NCI-H748 (cell line): ENCODE results near the gene CAMSAP2.
"Not testable (repeated sequence)": the region's sequence is repeated elsewhere in the genome, so short reads cannot be mapped to it uniquely, and the experiment has no call there.

Experiments
- DNase-seq: peaks from one replicate; lab custom pipeline; 2025; ENCODE audit not compliant: unreplicated experiment; lab: John Stamatoyannopoulos, UW

Gene CAMSAP2

DNA sequence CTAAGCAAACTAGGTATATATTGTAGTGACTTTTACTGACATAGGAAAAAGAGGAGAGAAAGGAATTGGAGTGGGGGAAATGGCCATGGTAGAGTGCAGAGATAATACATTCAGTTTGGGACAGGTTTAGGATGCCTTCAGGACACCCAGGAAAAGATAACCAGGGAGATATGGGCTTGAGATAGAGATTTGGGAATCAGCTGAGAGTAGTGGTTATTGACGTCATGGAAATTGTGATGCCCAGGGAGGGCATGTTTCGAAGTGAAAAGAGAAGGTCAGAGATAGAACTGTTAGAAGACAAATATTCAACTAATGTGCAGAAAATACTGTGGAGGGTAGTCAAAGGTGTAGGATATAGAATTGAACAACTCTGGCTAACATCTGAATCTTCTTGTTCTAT is 40.6 kb downstream of the CAMSAP2 start:
- DNase-seq: no peak

DNA sequence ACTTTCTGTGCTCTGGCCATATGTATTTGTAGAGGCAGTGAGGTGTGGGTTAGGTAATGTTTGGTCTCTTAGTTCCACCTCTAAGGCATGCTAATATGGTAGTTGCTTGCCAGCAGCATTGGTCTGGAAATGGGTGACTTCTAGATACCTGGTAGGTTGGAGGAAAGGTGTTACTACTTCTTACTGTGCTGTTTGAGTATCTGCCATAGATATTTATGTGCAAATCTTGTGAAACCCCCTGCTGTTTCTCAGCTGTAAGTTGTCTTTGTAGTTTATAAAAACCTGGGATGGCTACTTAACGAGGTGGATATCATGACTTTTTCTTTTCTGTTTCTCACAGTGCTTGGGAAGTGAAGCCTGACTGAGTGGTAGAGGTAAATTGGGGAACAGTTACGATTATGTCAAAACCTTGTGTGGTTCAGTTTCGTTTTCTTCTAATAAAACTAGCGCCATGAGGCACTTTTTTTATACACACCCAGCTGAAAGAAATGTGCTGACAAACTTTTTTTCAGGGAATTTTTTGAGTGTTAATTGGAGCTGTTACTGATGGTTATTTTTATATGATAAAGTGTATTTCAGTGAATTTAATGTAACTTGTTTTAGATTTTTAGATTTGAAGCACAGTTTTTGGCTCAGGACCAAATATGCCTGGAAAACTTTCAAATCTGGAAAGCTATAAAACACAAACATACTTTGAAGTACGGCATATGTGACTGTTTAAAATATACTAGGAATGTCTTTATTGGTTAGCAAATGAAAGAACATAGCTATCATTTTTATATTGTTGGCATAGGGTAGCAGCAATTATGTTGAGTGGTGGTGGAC is 42.1 kb downstream of the CAMSAP2 start:
- no peak for DNase-seq

DNA sequence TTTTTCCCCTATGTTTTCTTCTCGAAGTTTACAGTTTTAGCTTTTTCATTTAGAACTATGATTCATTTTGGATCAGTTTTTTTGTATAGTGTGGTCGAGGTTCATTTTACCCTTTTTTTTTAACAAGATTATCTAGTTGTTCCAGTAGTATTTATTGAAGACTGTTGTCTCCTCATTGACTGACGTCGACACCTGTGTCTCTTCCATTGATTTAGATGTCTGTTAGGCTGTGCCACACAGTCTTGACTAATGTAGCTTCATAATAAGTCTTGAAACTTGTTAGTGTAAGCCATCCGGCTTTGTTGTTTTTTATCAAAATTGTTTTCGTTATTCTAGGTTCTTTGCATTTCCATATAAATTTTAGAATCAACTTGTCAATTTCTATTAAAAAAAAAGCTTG is 45.2 kb downstream of the CAMSAP2 start:
- DNase-seq: no peak

DNA sequence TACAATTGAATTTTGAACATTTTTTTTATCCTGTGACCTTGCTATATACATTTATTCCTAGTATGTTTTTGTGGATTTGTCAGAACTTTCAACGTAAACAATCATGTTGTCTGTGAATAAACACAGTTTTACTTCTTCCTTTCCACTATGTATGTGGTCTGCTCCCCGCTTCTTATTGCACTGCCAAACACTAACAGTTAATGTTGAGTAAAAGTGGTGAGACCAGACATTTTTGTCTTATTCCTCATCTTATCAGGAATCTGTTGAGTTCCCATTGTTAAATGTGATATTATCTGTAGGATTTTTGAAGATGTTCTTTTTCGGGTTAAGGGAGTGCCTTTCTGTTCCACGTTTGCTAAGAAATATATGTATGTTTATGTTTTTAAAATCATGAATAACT is 45.9 kb downstream of the CAMSAP2 start:
- no peak for DNase-seq

DNA sequence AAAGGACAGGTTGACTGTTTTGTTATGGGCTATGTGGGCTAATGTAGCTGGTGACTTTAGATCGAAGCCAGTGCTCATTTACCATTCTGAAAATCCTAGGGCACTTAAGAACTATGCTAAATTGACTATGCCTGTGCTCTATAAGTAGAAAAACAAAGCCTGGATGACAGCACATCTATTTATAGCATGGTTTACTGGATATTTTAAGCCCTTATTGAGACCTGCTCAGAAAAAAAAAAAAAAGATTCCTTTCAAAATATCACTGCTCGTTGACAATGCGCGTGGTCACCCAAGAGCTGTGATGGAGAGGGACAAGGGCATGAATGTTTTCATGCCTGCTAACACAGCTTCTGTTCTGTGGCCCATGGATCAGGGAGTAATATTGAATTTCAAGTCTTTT is 48.1 kb downstream of the CAMSAP2 start:
- DNase-seq: no peak

DNA sequence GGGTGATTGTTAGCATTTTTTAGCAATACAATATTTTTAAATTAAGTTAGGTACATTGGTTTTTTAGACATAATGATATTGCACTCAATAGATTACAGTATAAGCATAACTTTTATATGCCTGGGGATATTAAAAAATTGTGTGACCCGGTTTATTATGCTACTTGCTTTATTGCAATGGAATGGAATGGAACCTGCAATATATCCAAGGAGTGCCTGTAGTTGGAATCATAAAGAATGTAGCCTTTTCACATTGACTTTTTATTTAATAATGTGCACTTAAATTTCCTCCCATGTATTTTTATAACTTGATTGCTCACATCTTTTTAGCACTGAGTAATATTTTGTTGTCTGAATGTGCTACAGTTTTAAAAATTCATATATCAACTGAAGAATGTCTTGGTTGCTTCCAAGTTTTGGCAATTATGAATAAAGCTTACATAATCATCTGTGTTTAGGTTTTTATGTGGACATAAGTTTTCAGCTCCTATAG is 49.2 kb downstream of the CAMSAP2 start:
- DNase-seq: no peak

DNA sequence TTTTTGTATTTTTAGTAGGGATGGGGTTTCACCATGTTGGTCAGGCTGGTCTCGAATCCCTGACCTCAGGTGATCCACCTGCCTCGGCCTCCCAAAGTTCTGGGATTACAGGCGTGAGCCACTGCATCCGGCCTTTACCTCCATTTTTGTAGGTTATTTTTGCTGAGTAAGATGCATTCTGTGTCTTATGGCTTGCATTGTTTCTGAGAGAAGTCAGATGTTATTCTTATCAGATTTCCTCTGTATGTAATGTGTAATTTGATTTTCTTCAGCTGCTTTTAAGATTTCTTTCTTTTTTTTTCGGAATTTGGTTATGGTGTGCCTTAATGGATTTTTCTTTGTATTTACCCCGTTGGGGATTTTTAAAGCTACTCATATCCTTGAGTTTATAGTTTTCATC is 52.3 kb downstream of the CAMSAP2 start:
- not testable (repeated sequence) for DNase-seq

DNA sequence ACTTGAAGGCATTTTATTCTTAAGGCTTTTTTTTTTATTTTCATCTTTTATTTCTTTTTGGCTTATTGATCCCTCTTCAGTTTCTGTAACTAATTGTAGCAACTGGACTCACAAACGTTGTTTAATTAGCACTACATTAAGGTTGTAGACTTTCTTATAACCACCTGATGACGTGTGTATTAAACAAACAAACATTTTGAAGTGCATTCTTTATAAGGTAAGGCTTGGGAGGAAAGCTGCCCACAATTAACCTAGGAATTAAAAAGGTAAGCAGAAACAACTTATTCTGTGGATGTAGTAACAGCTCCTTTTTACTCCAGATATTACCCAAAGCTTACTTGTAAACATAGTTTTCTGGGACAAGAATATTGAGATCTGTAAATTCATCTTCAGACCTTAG is 55.0 kb downstream of the CAMSAP2 start:
- no peak for DNase-seq

DNA sequence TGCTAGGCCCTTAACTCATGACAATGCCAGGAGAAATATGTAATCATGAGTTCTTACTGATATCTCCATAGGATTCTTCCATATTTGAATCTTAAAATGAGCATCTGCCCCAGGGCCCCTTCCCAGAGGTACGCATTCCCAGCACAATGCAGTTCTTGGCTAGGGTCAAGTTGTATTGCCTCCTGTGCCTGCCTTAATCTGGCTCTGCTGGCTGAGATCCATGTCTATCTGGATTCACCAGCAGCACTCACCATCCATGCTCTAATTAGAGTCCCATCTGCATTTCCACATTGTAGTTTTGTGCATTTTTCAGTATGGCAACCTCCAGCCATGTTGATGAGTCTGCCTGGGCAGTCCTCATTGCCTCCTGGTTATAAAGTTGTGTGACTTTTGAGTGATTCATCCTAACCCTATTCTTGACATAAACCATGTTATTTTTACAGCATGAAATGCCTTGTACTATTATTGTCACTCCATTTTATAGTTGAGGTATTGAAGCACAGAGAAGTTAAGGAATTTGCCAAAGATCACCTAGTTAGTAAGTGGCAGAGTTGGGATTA is 55.9 kb downstream of the CAMSAP2 start:
- DNase-seq: no peak

DNA sequence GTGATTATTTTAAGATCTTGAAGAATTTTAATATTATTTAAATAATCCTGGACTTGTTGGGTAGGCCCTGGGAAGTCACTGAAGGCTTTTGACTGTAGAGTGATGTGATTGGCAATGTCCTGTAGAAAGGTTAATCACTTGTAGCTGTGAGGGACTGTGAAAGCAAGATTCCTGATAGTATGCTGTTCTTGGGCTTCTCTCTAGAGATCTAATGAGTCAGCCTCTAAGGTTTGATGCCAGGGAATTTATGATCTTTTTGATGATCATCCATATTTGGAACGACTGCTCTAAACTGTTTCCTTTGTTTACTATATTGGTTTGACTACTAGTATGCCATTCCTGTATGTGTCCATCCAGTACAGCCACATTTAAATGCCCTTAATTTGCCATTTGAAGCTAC is 56.5 kb downstream of the CAMSAP2 start:
- DNase-seq: no peak

DNA sequence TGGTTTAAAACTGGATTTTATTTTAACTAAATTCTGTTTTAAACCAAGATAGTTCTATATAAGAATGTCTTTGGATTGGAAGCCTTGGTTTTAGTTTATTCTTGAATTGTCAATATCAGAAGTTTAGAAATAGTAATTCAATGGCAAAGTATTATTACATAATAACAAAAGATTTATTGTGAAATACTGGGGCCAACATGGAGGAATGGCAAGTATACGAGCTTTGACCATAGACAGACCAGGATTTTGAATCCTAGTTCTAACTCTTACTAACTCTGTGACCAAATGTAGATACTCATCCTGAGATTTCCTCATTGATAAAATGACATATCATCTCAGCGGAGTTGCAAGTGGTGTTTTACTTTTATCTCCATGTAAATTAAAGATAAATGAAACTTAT is 63.3 kb downstream of the CAMSAP2 start:
- no peak for DNase-seq

DNA sequence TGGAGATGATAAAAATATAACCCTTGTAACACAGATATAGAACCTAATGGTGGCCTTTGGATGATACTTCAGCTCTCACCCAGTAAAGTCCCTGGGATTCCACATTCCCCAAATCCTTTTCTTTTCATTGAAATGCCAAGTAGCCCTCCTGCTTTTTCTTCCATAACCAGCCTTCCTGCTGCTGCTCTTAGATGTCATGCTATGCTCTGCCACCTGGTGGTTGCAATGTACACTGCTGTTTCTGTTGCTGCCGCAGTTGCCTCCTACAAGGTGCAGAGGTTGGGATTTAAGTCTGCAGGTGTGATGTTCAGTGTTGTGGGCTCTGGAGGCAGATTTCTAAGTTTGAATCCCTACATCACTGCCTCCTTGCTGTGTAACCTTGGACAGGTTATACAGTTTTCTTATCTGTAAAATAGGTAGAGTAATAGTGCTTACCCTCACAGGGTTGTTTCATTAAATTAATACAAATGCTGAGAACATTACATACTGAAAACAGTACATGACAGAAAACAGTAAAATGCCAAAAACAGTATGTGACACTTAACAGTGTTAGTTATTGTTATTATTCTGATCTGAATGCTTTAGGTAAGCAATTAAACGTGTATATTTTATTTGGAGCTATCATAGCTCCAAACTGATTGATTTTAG is 64.3 kb downstream of the CAMSAP2 start:
- peak; percentile 73 for DNase-seq

DNA sequence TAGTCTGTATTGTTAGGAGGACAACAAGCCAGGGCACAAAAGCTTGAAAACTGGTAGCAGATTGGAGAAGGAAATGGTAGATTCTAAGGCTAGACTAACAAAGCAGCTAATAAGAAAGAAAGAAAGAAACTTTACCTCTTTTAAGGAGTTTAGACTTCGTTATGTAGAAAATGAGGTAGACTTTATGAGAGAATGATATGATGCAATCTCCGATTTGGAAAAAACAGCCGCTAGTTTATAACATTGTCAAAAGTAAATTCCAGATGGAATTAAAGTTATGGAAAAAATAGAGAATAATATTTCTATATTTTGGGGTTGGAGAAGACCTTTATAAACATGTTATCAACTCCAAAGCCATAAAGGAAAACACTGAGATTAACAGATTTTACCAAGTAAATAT is 67.0 kb downstream of the CAMSAP2 start:
- DNase-seq: no peak

DNA sequence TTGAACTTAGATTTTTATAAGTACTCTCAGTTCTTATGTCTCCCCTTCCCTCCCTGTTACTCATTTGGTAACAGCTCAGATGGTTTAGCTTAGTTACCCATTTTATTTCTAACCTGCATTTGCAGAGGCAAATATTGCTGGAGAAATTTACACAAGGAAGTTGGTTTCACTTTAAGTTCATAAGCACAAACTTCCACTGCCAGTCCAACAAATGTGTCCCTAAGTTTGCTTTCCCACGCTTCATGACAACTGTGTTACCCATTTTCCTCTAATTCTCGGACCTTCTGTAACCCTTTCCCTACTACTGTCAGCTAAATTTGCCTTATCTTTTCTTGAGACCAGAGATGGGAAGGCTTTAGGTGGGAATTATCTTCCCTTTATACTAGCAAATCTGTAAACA is 70.2 kb downstream of the CAMSAP2 start:
- DNase-seq: no peak

DNA sequence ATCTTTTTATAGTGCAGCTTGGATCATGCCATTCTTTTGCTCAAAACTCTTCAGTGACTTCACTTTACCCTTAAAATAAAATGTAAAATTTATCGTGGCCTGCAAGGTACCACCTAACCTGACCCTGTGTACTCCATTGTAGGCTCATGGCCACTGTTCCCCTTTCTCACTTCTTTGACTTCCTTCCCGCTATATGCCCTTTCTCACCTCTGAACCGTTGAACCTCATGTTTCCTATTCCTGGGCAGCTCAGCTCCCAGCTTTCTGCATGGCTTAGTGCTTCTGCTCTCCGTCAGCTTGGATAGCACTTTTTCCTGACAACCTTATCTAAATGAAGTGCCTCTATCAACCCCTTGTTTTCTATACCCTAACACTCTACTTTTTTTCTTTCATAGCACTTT is 73.0 kb downstream of the CAMSAP2 start:
- no peak for DNase-seq

DNA sequence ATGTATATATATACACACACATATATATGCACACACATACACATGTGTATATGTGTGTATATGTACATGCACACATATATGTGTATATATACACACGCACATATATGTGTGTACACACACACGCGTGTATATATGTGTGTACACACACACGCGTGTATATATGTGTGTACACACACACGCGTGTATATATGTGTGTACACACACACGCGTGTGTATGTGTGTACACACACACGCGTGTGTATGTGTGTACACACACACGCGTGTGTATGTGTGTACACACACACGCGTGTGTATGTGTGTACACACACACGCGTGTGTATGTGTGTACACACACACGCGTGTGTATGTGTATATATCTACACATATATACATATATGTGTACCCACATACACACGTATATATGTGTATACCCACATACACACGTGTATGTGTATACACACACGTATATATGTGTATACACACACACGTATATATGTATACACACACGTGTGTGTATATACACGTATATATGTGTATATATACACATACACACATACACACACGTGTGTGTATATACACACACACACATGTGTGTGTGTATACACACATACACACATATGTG is 78.0 kb downstream of the CAMSAP2 start:
- not testable (repeated sequence) for DNase-seq

DNA sequence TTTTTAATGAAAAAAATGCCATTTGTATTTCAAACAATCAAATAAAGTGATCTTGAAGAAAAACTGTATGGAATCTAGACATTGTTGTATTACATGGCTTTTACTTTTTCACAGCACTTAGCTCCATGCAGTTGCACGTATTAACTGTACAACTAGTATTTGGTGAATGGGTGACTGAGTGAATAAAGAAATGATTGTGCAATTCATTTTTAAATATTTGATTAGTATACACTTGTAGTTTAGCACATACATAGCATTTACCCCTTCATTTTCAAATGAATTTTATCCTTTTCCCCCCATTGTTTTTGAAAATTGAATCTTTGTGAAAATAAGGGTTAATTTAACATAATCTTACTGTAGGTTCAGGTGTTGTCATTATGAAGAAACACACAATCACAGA is 79.6 kb downstream of the CAMSAP2 start:
- DNase-seq: no peak

DNA sequence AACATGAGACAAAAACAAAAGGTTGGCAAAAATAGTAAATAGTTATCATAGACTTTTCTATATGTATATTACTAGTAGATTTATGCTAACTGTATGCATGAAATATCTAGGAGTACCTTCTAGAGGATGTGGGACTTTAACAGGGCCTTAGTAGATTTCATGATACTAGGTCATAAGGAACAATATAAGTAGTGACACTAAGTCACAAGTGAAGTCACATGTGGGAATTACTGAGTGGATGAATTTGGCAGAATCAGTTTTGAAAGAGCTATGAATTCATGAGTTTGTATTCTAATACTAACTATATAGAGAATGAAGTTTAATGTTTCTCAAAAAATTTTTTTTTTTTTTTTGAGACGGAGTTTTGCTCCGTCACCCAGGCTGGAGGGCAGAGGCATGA is 81.0 kb downstream of the CAMSAP2 start:
- DNase-seq: no peak

DNA sequence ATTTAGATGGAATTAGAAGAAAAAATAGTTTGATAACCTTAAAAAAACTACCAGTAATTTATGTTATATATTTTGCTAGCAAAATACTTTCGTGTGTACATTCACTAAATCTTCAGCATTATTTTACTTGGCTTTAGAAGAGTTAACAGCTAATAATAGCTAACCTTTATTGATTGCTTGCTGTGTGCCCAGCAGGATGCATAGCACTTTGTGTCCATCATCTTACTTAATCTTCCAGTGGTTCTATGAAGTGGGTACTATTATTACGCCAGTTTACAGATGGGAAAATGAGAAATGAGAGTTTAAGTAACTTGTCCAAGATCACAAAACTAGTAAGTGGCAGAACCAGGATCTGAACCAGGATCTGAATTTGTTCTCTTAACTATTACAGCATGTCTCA is 92.4 kb downstream of the CAMSAP2 start:
- no peak for DNase-seq

DNA sequence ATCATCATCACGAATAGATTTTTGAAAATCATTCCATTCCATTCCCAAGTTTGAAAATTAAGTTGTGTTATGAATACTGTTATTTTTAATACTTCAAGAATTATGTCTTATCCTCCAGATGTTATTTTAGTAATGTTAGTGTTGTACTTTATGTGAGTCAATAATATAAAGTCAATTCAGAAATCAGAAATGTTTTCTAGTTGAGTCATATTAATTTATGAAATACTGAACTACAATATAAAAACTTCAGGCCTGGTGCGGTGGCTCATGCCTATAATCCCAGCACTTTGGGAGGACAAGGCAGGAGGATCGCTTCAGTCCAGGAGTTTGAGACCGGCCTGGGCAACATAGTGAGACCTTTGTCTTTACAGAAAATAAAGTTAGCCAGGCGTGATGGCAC is 95.7 kb downstream of the CAMSAP2 start:
- DNase-seq: no peak

DNA sequence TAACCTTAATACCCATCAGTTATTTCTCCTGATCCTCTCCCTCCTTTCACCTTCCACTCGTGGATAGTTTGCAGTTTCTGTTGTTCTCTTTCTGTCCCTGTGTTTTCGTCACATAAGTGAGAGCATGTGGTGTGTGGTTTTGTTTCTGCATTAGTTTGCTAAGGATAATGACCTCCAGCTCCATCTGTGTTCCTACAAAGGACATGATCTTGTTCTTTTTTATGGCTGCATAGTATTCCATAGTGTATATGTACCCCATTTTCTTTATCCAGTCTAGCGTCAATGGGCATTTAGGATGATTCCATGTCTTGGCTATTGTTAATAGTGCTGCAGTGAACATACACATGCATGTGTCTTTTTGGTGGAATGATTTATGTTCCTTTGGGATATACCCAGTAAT is 97.5 kb downstream of the CAMSAP2 start:
- no peak for DNase-seq
